PFSK-1 (cell line): ENCODE results near the gene ACTR6.

Source experiments
- FOXP2 ChIP-seq: optimal IDR thresholded peaks from 2 replicates; pipeline ENCODE3; 2011; ENCODE audit warnings: borderline replicate concordance, control low read depth, inconsistent platforms; ENCODE audit not compliant: insufficient read depth; ENCODE audit errors: extremely low read length, extremely low read depth
- POLR2AphosphoS5 ChIP-seq: IDR thresholded peaks from 2 replicates; pipeline ENCODE4 v1.6.1; 2012; ENCODE audit warnings: low read depth, mild to moderate bottlenecking, control low read depth, low read length, moderate library complexity
- REST ChIP-seq, 2 experiments: IDR thresholded peaks; 2 replicates each; pipeline versions ENCODE4 v1.6.1 to v1.8.0; 2011 to 2012; ENCODE audit warnings: low read depth in 2 of 2, low read length in 2 of 2, control low read depth in 1 of 2, inconsistent platforms in 1 of 2, mild to moderate bottlenecking in 1 of 2, moderate library complexity in 1 of 2; ENCODE audit not compliant: insufficient read depth in 1 of 2
- SIN3A ChIP-seq: IDR thresholded peaks from 2 replicates; pipeline ENCODE4 v1.6.1; 2012; ENCODE audit warnings: mild to moderate bottlenecking, low read length, moderate library complexity, borderline replicate concordance; ENCODE audit not compliant: insufficient read depth
- TAF1 ChIP-seq: IDR thresholded peaks from 2 replicates; pipeline ENCODE4 v1.6.1; 2012; ENCODE audit warnings: low read length, control low read depth, borderline replicate concordance; ENCODE audit not compliant: insufficient read depth

Gene ACTR6

DNA sequence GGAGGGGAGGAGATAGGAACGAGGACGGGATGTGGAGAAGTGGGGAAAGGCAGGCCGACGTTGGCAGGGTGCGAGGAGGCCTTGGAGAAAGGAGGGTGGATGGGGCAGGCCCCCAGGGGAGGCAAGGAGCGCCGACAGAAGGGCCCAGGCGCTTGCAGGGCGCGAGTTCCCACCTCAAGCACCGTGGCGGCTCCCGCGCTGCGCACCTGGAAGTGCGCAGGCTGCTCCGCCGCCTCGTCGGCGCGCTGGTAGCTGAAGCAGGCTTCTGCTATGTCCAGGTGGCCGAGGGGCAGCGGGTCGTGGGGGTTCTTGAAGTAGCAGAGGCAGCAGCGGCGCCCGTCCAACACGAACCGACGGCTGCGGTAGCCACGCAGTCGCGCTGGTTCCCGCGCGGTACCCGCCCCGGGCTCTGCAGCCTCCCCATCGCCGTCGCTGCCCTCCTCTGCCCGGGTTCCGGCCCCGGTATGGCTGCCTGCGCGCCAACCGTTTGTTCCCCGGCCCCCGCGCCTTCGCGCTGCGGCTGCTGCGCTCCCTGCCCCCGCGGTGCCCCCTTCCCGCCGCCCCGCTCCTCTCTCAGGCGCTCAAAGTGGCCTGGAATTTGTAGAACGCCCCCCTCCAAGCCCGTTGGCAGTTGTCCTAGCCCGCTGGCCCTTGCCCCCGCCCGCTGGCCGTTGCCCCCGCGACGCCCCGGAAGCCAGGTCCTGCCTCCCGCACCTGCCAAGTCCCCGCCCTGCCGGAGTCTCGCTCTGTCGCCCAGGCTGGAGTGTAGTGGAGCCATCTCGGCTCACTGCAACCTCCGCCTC lies 1.1 kb upstream of the ACTR6 start:
- TF ChIP-seq SIN3A (no peak), FOXP2 (no peak)

DNA sequence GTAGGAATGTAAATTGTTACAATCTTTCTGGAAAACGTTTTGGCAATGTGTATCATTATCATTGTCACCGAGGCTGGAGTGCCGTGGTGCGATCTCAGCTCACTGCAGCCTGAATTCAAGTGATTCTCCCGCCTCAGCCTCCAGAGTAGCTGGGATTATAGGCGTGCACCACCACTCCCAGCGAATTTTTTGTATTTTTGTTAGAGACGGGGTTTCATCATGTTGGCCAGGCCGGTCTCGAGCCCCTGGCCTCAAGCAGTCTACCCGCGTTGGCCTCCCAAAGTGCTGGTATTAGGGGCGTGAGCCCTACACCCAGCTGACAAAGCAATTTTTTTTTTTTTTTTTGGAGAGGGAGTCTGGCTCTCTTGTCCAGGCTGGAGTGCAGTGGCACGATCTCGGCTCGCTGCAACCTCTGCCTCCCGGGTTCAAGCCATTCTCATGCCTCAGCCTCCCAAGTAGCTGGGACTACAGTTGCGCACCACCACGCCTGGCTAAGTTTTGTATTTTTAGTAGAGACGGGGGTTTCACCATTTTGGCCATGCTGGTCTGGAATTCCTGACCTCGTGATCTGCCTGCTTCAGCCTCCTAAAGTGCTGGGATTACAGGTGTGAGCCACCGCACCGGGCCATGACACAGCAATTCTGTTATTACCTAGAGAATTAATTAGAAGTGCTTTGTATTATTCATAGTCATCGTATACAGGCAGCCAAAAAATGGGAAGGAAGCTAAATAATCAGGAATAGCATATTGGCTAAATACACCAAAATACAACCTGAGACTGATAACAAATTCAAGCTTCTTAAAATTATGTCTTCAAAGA lies 1.2 kb downstream of the ACTR6 start:
- TF ChIP-seq TAF1 = no peak
- no peak for TF ChIP-seq SIN3A

- no peak for TF ChIP-seq TAF1
- no peak for TF ChIP-seq FOXP2
- no peak for TF ChIP-seq POLR2AphosphoS5
- no peak for TF ChIP-seq SIN3A
- no peak for TF ChIP-seq REST (IDR thresholded peaks at IDR 0.05; ENCODE audit: insufficient read depth in 1 of 2, low read depth in 2 of 2, low read length in 2 of 2)
Measured at GRCh38 chr12:100207311-100207710, 6.7 kb downstream of the ACTR6 start.

DNA sequence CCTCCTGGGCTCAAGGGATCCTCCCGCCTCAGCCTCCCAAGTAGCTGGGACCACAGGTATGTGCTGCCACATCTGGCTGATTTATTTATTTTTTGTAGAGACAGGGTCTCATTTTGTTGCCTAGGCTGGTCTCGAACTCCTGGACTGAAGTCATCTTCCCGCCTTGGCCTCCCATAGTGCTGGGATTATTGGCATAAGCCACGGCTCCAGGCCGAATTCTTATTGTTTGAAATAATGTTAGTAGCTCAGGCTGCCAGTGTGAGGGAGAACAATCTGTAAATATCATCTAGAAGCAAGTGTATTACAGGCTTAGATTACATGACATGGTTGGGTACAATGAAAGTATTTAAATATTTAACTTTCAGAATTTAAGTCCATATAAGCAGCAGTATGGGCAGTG lies 8.2 kb downstream of the ACTR6 start:
- TF ChIP-seq FOXP2 (no peak), REST (IDR thresholded peaks at IDR 0.05; ENCODE audit: insufficient read depth in 1 of 2, low read depth in 2 of 2, low read length in 2 of 2) (no peak), POLR2AphosphoS5 (no peak), TAF1 (no peak), SIN3A (no peak)

DNA sequence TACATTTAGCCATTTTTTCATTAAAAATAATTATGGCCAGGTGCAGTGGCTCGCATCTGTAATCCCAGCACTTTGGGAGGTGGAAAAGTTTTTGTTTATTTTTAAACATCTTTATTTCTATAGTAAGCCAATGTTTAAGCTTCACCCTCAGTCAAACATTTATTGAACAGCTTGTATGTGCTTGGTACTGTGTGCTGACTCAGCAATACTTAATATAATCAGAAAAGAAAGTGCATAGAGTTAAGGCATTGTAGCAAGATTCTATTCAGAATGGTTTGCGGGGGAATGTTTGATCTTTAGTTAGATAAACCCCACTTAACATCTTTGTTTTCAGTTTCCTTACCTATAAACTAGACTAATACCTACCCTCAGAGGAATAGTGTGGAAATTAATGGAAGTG lies 11.1 kb downstream of the ACTR6 start:
- TF ChIP-seq FOXP2 (no peak), POLR2AphosphoS5 (no peak), REST (IDR thresholded peaks at IDR 0.05; ENCODE audit: insufficient read depth in 1 of 2, low read depth in 2 of 2, low read length in 2 of 2) (no peak), TAF1 (no peak), SIN3A (no peak)
